HCEC 1CT (cell line): ENCODE measurements around the gene ARHGAP18.

Experiments used
- DNase-seq: peaks from one replicate; pipeline ENCODE4 v3.0.0-alpha.2; 2017

The ARHGAP18 gene

DNA sequence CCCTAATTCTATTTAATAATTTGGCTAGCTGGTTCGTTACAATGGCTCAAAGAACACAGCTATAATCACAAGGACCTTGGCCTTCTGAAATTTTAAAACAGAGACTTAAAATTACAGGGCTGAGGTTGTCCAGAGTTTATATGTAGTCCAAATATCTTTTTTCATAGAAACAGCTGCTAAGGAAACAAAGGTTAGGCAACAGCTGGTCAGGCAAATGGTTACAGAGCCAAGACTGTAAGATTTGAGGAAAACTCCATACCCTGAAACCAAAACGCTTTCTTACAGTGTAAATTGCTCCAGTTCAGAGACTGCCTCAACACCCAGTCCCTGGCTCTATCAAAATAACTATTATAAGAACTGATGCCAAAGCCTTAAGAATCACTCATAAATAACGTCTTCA, 9.7 kb upstream of the ARHGAP18 start:
- no peak for DNase-seq

GRCh38 chr6:129717277-129717676, 7.3 kb upstream of the ARHGAP18 start:
- DNase-seq, result peak; percentile 54

DNA sequence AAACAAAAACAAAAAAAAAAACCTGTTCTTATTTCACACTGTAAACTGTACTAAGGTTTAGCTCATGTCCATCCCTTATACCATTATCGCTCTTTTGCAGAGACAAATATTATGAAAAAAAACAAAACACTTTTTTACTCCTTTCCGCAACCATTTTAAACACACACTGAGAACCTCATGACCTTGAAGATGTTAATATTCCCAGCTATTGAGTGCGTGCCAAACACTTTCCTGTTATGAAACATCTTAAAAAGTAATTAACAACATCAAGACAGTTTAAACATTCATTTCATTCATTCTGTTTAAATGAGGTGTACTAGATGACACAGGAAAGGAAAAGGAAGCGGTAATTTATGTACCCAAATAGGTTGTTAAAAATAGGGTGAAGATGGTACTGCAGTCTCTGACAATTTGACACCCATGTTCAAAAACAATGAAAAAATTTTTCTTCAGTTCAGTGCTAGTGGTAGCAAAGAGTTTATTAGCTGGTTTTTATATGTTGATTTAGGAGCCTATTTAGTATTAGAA, 3.9 kb upstream of the ARHGAP18 start:
- no peak for DNase-seq

GRCh38 chr6:129711271-129711631, 1.3 kb upstream of the ARHGAP18 start:
- no peak for DNase-seq

- DNase-seq, result no peak
These were observed 683 bp upstream of the ARHGAP18 start for GRCh38 chr6:129710450-129711270.

GRCh38 chr6:129709196-129709768, 695 bp downstream of the ARHGAP18 start:
- no peak for DNase-seq

GRCh38 chr6:129708496-129709195, 1.3 kb downstream of the ARHGAP18 start:
- no peak for DNase-seq

- no peak for DNase-seq
These were observed 2.0 kb downstream of the ARHGAP18 start for GRCh38 chr6:129707882-129708495.

DNA sequence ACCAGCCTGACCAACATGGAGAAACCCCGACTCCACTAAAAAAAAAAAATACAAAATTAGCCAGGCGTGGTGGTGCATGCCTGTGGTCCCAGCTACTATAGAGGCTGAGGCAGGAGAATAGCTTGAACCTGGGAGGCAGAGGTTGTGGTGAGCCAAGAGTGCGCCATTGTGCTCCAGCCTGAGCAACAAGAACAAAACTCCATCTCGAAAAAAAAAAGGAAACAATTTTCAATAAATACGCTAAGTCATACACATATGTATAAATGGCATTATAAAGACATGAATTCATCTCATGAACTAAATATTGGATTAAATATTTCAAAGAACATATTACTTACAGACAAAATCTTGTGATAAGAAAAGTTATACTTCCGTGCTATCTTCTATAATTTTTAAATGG, 2.9 kb downstream of the ARHGAP18 start:
- no peak for DNase-seq

DNA sequence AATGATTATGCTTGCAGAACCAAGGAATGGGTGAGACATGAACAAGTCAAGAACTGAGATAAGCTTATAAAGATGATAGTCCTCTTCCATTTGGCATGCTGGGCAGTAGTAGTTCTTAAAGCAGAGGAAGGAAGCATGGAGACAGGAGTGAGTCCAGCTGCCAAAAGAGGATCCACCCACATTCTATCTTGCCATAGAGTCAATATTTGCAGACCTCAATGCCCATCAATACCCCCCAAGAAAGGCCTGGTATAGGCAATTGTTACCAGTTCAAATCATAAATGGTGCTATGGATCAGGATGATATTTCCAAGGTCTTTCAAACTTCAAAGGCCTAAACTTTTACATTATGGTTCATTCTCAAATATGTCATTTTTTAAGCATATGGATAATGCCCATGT, 4.8 kb downstream of the ARHGAP18 start:
- no peak for DNase-seq

DNA sequence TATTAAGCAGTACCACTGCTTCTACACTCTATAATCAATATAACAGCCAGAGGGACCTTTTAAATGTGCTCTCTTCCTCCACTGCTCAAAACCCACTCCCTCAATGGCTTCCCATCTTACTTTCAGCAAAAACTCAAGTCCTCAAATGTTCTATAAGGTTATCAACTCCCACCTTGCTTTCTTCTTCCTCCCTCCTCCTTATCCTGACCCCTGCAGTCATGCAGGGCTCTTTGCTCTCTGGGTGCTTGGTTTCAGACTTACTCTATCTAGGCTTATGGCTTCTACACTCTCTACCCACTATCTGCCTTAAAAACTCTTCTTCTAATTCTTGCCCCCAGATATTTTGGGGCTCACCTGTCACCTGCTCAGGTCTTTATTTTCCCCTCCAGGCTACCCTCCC, 5.3 kb downstream of the ARHGAP18 start:
- no peak for DNase-seq

DNA sequence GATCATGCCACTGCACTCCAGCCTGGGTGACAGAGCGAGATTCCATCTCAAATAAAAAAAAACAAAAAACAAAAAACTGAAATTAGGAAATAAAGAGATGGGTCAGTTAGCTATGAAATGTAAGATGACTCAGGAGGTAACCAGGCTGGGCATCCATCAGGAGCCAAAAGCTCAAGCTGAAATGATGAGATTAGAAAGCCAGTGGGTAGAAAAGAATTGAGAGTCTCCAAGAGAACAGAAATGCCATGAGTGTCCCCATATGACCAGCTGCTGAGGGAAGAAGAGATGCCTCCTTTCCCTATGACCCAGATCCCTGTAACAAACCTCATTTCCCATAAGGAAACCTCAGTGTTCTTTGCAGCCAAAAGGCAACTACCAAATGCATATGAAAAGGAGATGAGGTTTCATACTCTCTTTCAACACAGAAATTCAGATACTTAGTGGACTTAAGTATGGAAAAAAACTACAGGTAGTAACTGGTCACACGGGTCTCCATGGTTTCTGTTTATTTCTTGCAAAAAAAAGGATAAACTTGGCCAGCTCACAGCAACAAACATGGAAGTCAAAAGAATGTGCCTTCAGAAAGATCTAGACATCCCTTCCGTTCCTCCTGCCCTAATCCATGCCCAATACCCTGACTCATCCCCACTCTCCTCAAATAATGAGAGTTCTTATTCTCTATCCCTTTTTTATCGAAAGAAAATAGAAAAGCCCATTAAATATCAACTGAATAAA, 8.1 kb downstream of the ARHGAP18 start:
- DNase-seq, result peak; percentile 74

GRCh38 chr6:129700666-129701065, 9.3 kb downstream of the ARHGAP18 start:
- no peak for DNase-seq

GRCh38 chr6:129699659-129700058, 10.3 kb downstream of the ARHGAP18 start:
- DNase-seq, result no peak

DNA sequence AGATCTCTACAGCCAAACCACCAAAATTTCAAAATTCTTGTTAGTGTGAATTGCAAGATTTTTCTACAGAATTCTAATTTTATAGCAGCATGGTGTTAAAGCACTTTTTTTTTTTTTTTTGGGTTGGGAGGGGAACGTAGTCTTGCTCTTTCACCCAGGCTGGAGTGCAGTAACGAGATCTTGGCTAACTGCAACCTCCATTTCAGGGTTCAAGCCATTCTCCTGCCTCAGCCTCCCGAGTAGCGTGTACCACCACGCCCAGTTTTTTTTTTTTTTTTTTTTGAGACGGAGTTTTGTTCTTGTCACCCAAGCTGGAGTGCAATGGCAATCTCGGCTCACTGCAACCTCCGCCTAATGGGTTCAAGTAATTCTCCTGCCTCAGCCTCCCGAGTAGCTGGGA, 11.5 kb downstream of the ARHGAP18 start:
- no peak for DNase-seq

GRCh38 chr6:129697788-129698187, 12.2 kb downstream of the ARHGAP18 start:
- DNase-seq, result no peak

- DNase-seq, result no peak
These were observed 13.1 kb downstream of the ARHGAP18 start for GRCh38 chr6:129696843-129697242.

DNA sequence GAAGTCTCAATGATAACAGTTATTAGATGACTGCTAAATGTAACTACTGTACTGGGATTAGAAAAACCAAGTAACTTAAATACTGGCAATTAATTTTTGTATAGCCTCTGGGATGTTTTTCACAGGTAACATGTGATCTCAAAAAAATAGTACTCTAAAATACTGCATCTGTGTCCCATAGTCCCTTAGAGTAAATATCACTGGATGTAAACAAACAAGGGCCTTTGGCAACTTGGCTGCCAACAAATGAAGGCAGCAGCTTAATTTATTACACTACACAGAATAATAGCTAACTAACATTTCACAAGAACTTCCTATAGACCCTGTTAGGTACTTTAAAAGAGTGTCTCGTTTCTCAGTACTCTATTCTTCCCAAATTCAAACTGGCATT, 14.0 kb downstream of the ARHGAP18 start:
- no peak for DNase-seq

GRCh38 chr6:129695373-129696027, 14.5 kb downstream of the ARHGAP18 start:
- no peak for DNase-seq

GRCh38 chr6:129694036-129694435, 15.9 kb downstream of the ARHGAP18 start:
- DNase-seq, result no peak

- DNase-seq, result no peak
These were observed 17.5 kb downstream of the ARHGAP18 start for GRCh38 chr6:129692467-129692866.

- no peak for DNase-seq
These were observed 18.3 kb downstream of the ARHGAP18 start for GRCh38 chr6:129691709-129692108.
